ENCODE measurements around the gene CAPN11. TPM values are rescaled to one million over a fixed set of nuclear protein-coding genes. Genes with fewer than 3 reads are reported as not detected.
"Not testable (repeated sequence)": the region's sequence is repeated elsewhere in the genome, so short reads cannot be mapped to it uniquely, and the experiment has no call there.

CAPN11 gene
- total RNA-seq, 1 donor, result 0.10 TPM

GRCh38 chr6:44194326-44194725 is 35.7 kb downstream of the CAPN11 start:
- H3K4me1 ChIP-seq (ENCODE audit: insufficient read depth, low read length), result no peaks in the 10 kb centered on the region

GRCh38 chr6:44196351-44196750 is 37.7 kb downstream of the CAPN11 start:
- not testable (repeated sequence) for H3K9me3 ChIP-seq (ENCODE audit: low read depth, low read length); H3K27me3 ChIP-seq (ENCODE audit: insufficient read depth, low read length); H3K4me3 ChIP-seq (ENCODE audit: low read length); H3K4me1 ChIP-seq (ENCODE audit: insufficient read depth, low read length)

More at GRCh38 chr6:44194326-44194725, 35.7 kb downstream of the CAPN11 start:
- H3K27me3 ChIP-seq (ENCODE audit: insufficient read depth, low read length), result no peaks in the 10 kb centered on the region
- no peaks in the 10 kb centered on the region for H3K9me3 ChIP-seq (ENCODE audit: low read depth, low read length)
- no peak overlapping the region for H3K4me3 ChIP-seq (ENCODE audit: low read length)

GRCh38 chr6:44198684-44199083 is 40.1 kb downstream of the CAPN11 start:
- no peaks in the 10 kb centered on the region for H3K4me1 ChIP-seq (ENCODE audit: insufficient read depth, low read length)
- no peaks in the 10 kb centered on the region for H3K27me3 ChIP-seq (ENCODE audit: insufficient read depth, low read length)
- no peaks in the 10 kb centered on the region for H3K9me3 ChIP-seq (ENCODE audit: low read depth, low read length)
- H3K4me3 ChIP-seq (ENCODE audit: low read length), result no peak overlapping the region

GRCh38 chr6:44199883-44200282 is 41.3 kb downstream of the CAPN11 start:
- no peaks in the 10 kb centered on the region for H3K4me1 ChIP-seq (ENCODE audit: insufficient read depth, low read length)
- H3K27me3 ChIP-seq (ENCODE audit: insufficient read depth, low read length), result no peaks in the 10 kb centered on the region
- H3K9me3 ChIP-seq (ENCODE audit: low read depth, low read length), result no peaks in the 10 kb centered on the region
- no peak overlapping the region for H3K4me3 ChIP-seq (ENCODE audit: low read length)

GRCh38 chr6:44201200-44201599 is 42.6 kb downstream of the CAPN11 start:
- H3K9me3 ChIP-seq (ENCODE audit: low read depth, low read length), result no peaks in the 10 kb centered on the region
- H3K4me1 ChIP-seq (ENCODE audit: insufficient read depth, low read length), result no peaks in the 10 kb centered on the region
- no peaks in the 10 kb centered on the region for H3K27me3 ChIP-seq (ENCODE audit: insufficient read depth, low read length)
- H3K4me3 ChIP-seq (ENCODE audit: low read length), result no peak overlapping the region

- Histone ChIP-seq H3K9me3 (ENCODE audit: low read depth, low read length) (no peaks in the 10 kb centered on the region), H3K4me1 (ENCODE audit: insufficient read depth, low read length) (no peaks in the 10 kb centered on the region), H3K27me3 (ENCODE audit: insufficient read depth, low read length) (no peaks in the 10 kb centered on the region), H3K4me3 (ENCODE audit: low read length) (no peak overlapping the region)
These were observed 43.2 kb downstream of the CAPN11 start for GRCh38 chr6:44201638-44202303.

GRCh38 chr6:44202332-44202971 is 43.8 kb downstream of the CAPN11 start:
- H3K27me3 ChIP-seq (ENCODE audit: insufficient read depth, low read length), result no peaks in the 10 kb centered on the region
- no peaks in the 10 kb centered on the region for H3K9me3 ChIP-seq (ENCODE audit: low read depth, low read length)
- H3K4me3 ChIP-seq (ENCODE audit: low read length), result no peak overlapping the region
- no peaks in the 10 kb centered on the region for H3K4me1 ChIP-seq (ENCODE audit: insufficient read depth, low read length)

GRCh38 chr6:44202972-44203750 is 44.5 kb downstream of the CAPN11 start:
- Histone ChIP-seq H3K4me1 (ENCODE audit: insufficient read depth, low read length) (no peaks in the 10 kb centered on the region), H3K4me3 (ENCODE audit: low read length) (no peak overlapping the region), H3K9me3 (ENCODE audit: low read depth, low read length) (no peaks in the 10 kb centered on the region), H3K27me3 (ENCODE audit: insufficient read depth, low read length) (no peaks in the 10 kb centered on the region)

GRCh38 chr6:44203955-44204354 is 45.3 kb downstream of the CAPN11 start:
- Histone ChIP-seq H3K9me3 (ENCODE audit: low read depth, low read length) (no peaks in the 10 kb centered on the region), H3K4me3 (ENCODE audit: low read length) (no peak overlapping the region), H3K27me3 (ENCODE audit: insufficient read depth, low read length) (no peaks in the 10 kb centered on the region), H3K4me1 (ENCODE audit: insufficient read depth, low read length) (no peaks in the 10 kb centered on the region)

GRCh38 chr6:44207966-44208365 is 49.3 kb downstream of the CAPN11 start:
- no peaks in the 10 kb centered on the region for H3K9me3 ChIP-seq (ENCODE audit: low read depth, low read length)

GRCh38 chr6:44211284-44211683 is 52.7 kb downstream of the CAPN11 start:
- Histone ChIP-seq H3K4me1 (ENCODE audit: insufficient read depth, low read length) (peaks cover 11% of the 10 kb centered on the region), H3K4me3 (ENCODE audit: low read length) (no peak overlapping the region)

More at GRCh38 chr6:44207966-44208365, 49.3 kb downstream of the CAPN11 start:
- peaks cover 11% of the 10 kb centered on the region for H3K4me1 ChIP-seq (ENCODE audit: insufficient read depth, low read length)
- no peaks in the 10 kb centered on the region for H3K27me3 ChIP-seq (ENCODE audit: insufficient read depth, low read length)
- H3K4me3 ChIP-seq (ENCODE audit: low read length), result no peak overlapping the region

GRCh38 chr6:44214307-44214706 is 55.7 kb downstream of the CAPN11 start:
- Histone ChIP-seq H3K4me3 (ENCODE audit: low read length) (no peak overlapping the region), H3K4me1 (ENCODE audit: insufficient read depth, low read length) (peaks cover 29% of the 10 kb centered on the region), H3K9me3 (ENCODE audit: low read depth, low read length) (no peaks in the 10 kb centered on the region)

More at GRCh38 chr6:44211284-44211683, 52.7 kb downstream of the CAPN11 start:
- Histone ChIP-seq H3K9me3 (ENCODE audit: low read depth, low read length) (no peaks in the 10 kb centered on the region), H3K27me3 (ENCODE audit: insufficient read depth, low read length) (no peaks in the 10 kb centered on the region)

GRCh38 chr6:44216677-44217331 is 58.2 kb downstream of the CAPN11 start, which contains the start of gene MYMX:
TSS of gene MYMX (plus strand) at chr6:44216926. CDS start at chr6:44217472, 546 bp downstream.
- H3K4me3 ChIP-seq (ENCODE audit: low read length), result no peak within 1 kb of the TSS
- H3K27me3 ChIP-seq (ENCODE audit: insufficient read depth, low read length), result no peaks in the 10 kb centered on the region
- no peaks in the 10 kb centered on the region for H3K9me3 ChIP-seq (ENCODE audit: low read depth, low read length)
- H3K4me1 ChIP-seq (ENCODE audit: insufficient read depth, low read length), result peaks cover 35% of the 10 kb centered on the region

More at GRCh38 chr6:44214307-44214706, 55.7 kb downstream of the CAPN11 start:
- H3K27me3 ChIP-seq (ENCODE audit: insufficient read depth, low read length), result no peaks in the 10 kb centered on the region

GRCh38 chr6:44217332-44218143 is 58.9 kb downstream of the CAPN11 start:
- peaks cover 35% of the 10 kb centered on the region for H3K4me1 ChIP-seq (ENCODE audit: insufficient read depth, low read length)
- H3K27me3 ChIP-seq (ENCODE audit: insufficient read depth, low read length), result no peaks in the 10 kb centered on the region
- no peaks in the 10 kb centered on the region for H3K9me3 ChIP-seq (ENCODE audit: low read depth, low read length)
- no peak overlapping the region for H3K4me3 ChIP-seq (ENCODE audit: low read length)

Data from mononuclear cell (primary cell).